HG02588 (cell line): ENCODE results near the gene TDRKH.
"Not testable (repeated sequence)": the region's sequence is repeated elsewhere in the genome, so short reads cannot be mapped to it uniquely, and the experiment has no call there.

Experiments used
- ATAC-seq: cut with Tn5 transposase; IDR thresholded peaks from one replicate; pipeline ENCODE4 v1.9.1; 2021; ENCODE audit warnings: mild to moderate bottlenecking, moderate library complexity; ENCODE audit not compliant: unreplicated experiment

TDRKH gene

GRCh38 chr1:151768351-151769066 is 21.8 kb downstream of the TDRKH start:
- ATAC-seq, result not testable (repeated sequence)

- no peak for ATAC-seq
Observed at GRCh38 chr1:151763990-151764389, 26.3 kb downstream of the TDRKH start.

- ATAC-seq, result peak; percentile 90
Observed at GRCh38 chr1:151762941-151763921, 27.1 kb downstream of the TDRKH start, which contains the start of gene MRPL9. TSS of gene MRPL9 (minus strand) at chr1:151763496. CDS start at chr1:151763479, 17 bp downstream.

GRCh38 chr1:151760597-151761385 is 29.5 kb downstream of the TDRKH start:
- no peak for ATAC-seq

GRCh38 chr1:151759241-151759640 is 31.1 kb downstream of the TDRKH start:
- no peak for ATAC-seq

- ATAC-seq, result no peak
Observed at GRCh38 chr1:151756291-151756690, 34.0 kb downstream of the TDRKH start.

GRCh38 chr1:151741516-151741915 is 48.8 kb downstream of the TDRKH start:
- no peak for ATAC-seq

- ATAC-seq, result no peak
Observed at GRCh38 chr1:151739590-151740355, 50.5 kb downstream of the TDRKH start.

GRCh38 chr1:151737479-151737878 is 52.8 kb downstream of the TDRKH start:
- ATAC-seq, result no peak

GRCh38 chr1:151737026-151737425 is 53.3 kb downstream of the TDRKH start:
- ATAC-seq, result no peak

GRCh38 chr1:151733995-151734394 is 56.3 kb downstream of the TDRKH start:
- not testable (repeated sequence) for ATAC-seq

- ATAC-seq, result no peak
Observed at GRCh38 chr1:151733126-151733525, 57.2 kb downstream of the TDRKH start.

GRCh38 chr1:151729966-151730291 is 60.4 kb downstream of the TDRKH start:
- no peak for ATAC-seq

- no peak for ATAC-seq
Observed at GRCh38 chr1:151729157-151729965, 60.9 kb downstream of the TDRKH start.

GRCh38 chr1:151728151-151729054 is 61.9 kb downstream of the TDRKH start:
- ATAC-seq, result no peak

- no peak for ATAC-seq
Observed at GRCh38 chr1:151723726-151724370, 66.5 kb downstream of the TDRKH start.
